ENCODE data around the gene TMEM200C.

GRCh38 chr18:5842653-5843052, 52.7 kb downstream of the TMEM200C start:
- TF ChIP-seq CTCF (conservative IDR thresholded peaks at IDR 0.05 in 1 of 2, IDR thresholded peaks at IDR 0.05 in 1 of 2; ENCODE audit: low read depth in 1 of 2, low read length in 2 of 2) (no peak), EZH2 (IDR thresholded peaks at IDR 0.05; ENCODE audit: low read length, missing control alignments) (no peak)
